ENCODE measurements around the gene ST6GAL1.

The ST6GAL1 gene

GRCh38 chr3:187103251-187103650 lies 172.9 kb downstream of the ST6GAL1 start:
- TF ChIP-seq CTCF (IDR thresholded peaks at IDR 0.05; ENCODE audit: low read depth, low read length, missing control alignments): no peak
- no peak overlapping the region for H3K4me3 ChIP-seq (ENCODE audit: low read depth, low read length)
- DNase-seq: no peak
- no peaks in the 10 kb centered on the region for H3K36me3 ChIP-seq (replicated peaks)
- H3K27me3 ChIP-seq (replicated peaks): no peaks in the 10 kb centered on the region
- H3K27ac ChIP-seq: no peak overlapping the region
- in situ Hi-C loops (cut with HindIII; ENCODE audit: low pct_ligation_motif_present, low sequenced_read_pairs): no loop called here

- no peak overlapping the region for H3K27ac ChIP-seq
- H3K27me3 ChIP-seq (replicated peaks): no peaks in the 10 kb centered on the region
- in situ Hi-C loops (cut with HindIII; ENCODE audit: low pct_ligation_motif_present, low sequenced_read_pairs): no loop called here
- no peak overlapping the region for H3K4me3 ChIP-seq (ENCODE audit: low read depth, low read length)
- no peak for DNase-seq
- no peaks in the 10 kb centered on the region for H3K36me3 ChIP-seq (replicated peaks)
- no peak for TF ChIP-seq CTCF (IDR thresholded peaks at IDR 0.05; ENCODE audit: low read depth, low read length, missing control alignments)
Measured at GRCh38 chr3:187104342-187104741, 174.0 kb downstream of the ST6GAL1 start.

- no peaks in the 10 kb centered on the region for H3K36me3 ChIP-seq (replicated peaks)
- in situ Hi-C loops (cut with HindIII; ENCODE audit: low pct_ligation_motif_present, low sequenced_read_pairs): no loop called here
- no peak for TF ChIP-seq CTCF (IDR thresholded peaks at IDR 0.05; ENCODE audit: low read depth, low read length, missing control alignments)
- no peaks in the 10 kb centered on the region for H3K27me3 ChIP-seq (replicated peaks)
- no peak for DNase-seq
- H3K4me3 ChIP-seq (ENCODE audit: low read depth, low read length): no peak overlapping the region
- H3K27ac ChIP-seq: no peak overlapping the region
Measured at GRCh38 chr3:187104933-187105332, 174.6 kb downstream of the ST6GAL1 start.

- Histone ChIP-seq H3K27ac (no peak overlapping the region), H3K36me3 (replicated peaks) (no peaks in the 10 kb centered on the region), H3K4me3 (ENCODE audit: low read depth, low read length) (no peak overlapping the region), H3K27me3 (replicated peaks) (no peaks in the 10 kb centered on the region)
- in situ Hi-C loops (cut with HindIII; ENCODE audit: low pct_ligation_motif_present, low sequenced_read_pairs): no loop called here
- DNase-seq: no peak
- TF ChIP-seq CTCF (IDR thresholded peaks at IDR 0.05; ENCODE audit: low read depth, low read length, missing control alignments): no peak
Measured at GRCh38 chr3:187105700-187106099, 175.4 kb downstream of the ST6GAL1 start.

DNA sequence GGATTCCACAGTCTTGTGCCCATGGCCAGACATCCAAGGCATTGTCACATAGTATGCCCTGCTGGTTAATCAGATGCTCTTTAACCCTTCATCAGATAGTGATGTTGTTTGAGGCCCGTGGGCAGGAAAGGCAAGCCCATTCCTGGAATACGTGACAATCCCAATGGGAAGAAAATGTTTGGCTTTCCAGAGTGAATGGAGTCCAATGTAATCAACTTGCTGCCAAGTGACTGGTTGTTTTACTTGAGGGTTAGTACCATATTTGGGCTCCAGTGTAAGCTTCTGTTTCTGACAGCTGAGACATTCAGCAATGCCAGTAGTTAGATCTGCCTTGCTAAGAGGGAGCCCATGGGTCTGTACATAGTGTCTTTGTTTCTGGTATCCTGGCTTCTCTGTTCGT lies 177.7 kb downstream of the ST6GAL1 start:
- in situ Hi-C loops (cut with HindIII; ENCODE audit: low pct_ligation_motif_present, low sequenced_read_pairs): no loop called here
- DNase-seq: no peak
- no peak for TF ChIP-seq CTCF (IDR thresholded peaks at IDR 0.05; ENCODE audit: low read depth, low read length, missing control alignments)
- H3K27me3 ChIP-seq (replicated peaks): no peaks in the 10 kb centered on the region
- no peak overlapping the region for H3K27ac ChIP-seq
- no peaks in the 10 kb centered on the region for H3K36me3 ChIP-seq (replicated peaks)
- no peak overlapping the region for H3K4me3 ChIP-seq (ENCODE audit: low read depth, low read length)

- no peak for DNase-seq
- H3K27ac ChIP-seq: no peak overlapping the region
- no peak for TF ChIP-seq CTCF (IDR thresholded peaks at IDR 0.05; ENCODE audit: low read depth, low read length, missing control alignments)
- no peaks in the 10 kb centered on the region for H3K27me3 ChIP-seq (replicated peaks)
- H3K4me3 ChIP-seq (ENCODE audit: low read depth, low read length): no peak overlapping the region
- in situ Hi-C loops (cut with HindIII; ENCODE audit: low pct_ligation_motif_present, low sequenced_read_pairs): no loop called here
- no peaks in the 10 kb centered on the region for H3K36me3 ChIP-seq (replicated peaks)
Measured at GRCh38 chr3:187110156-187110555, 179.8 kb downstream of the ST6GAL1 start.
